ENCODE results near the gene RNF13.
"Not testable (repeated sequence)": the region's sequence is repeated elsewhere in the genome, so short reads cannot be mapped to it uniquely, and the experiment has no call there.

DNA sequence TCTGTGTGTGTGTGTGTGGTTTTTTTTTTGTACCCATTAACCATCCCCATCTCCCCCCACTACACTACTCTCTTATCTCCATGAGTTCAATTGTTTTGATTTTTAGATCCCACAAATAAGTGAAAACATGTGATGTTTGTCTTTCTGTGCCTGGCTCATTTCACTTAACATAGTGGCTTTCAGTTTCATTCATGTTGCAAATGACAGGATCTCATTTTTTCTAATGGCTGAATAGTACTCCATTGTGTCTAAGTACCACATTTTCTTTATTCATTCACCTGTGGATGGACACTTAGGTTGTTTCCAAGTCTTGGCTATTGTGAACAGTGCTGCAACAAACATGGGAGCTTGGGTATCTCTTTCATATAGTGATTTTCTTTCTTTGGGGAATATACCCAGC, 71.8 kb downstream of the RNF13 start:
- TF ChIP-seq, protein P1, sequence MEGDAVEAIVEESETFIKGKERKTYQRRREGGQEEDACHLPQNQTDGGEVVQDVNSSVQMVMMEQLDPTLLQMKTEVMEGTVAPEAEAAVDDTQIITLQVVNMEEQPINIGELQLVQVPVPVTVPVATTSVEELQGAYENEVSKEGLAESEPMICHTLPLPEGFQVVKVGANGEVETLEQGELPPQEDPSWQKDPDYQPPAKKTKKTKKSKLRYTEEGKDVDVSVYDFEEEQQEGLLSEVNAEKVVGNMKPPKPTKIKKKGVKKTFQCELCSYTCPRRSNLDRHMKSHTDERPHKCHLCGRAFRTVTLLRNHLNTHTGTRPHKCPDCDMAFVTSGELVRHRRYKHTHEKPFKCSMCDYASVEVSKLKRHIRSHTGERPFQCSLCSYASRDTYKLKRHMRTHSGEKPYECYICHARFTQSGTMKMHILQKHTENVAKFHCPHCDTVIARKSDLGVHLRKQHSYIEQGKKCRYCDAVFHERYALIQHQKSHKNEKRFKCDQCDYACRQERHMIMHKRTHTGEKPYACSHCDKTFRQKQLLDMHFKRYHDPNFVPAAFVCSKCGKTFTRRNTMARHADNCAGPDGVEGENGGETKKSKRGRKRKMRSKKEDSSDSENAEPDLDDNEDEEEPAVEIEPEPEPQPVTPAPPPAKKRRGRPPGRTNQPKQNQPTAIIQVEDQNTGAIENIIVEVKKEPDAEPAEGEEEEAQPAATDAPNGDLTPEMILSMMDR (IDR thresholded peaks at IDR 0.05; ENCODE audit: insufficient read depth, low read length), result not testable (repeated sequence)
- not testable (repeated sequence) for TF ChIP-seq POLR2AphosphoS5 (IDR thresholded peaks at IDR 0.05; ENCODE audit: low read depth)

Measured in HL-60 (cell line).